SK-N-SH (cell line): ENCODE results near the gene MTA3.

ENCODE experiments used
- CHD2 ChIP-seq: fragments of 150-350 bp; IDR thresholded peaks from 2 replicates; pipeline ENCODE4 v1.6.1; 2018; ENCODE audit warnings: low read length; ENCODE audit not compliant: partially characterized antibody
- CTCF ChIP-seq: fragments of 200-600 bp; sonication (generic); IDR thresholded peaks from 2 replicates; pipeline ENCODE4 v1.6.1; 2017; ENCODE audit warnings: antibody characterized with exemption, mild to moderate bottlenecking, moderate library complexity
- EP300 ChIP-seq, 2 experiments: IDR thresholded peaks; 2 replicates each; pipeline versions ENCODE4 v1.4.0 to v1.6.1; 2012; ENCODE audit warnings: borderline replicate concordance in 1 of 2, low read depth in 1 of 2, low read length in 1 of 2
- FOXM1 ChIP-seq: IDR thresholded peaks from 2 replicates; pipeline ENCODE4 v1.4.0; 2012; ENCODE audit warnings: low read depth, mild to moderate bottlenecking
- GABPA ChIP-seq: IDR thresholded peaks from 2 replicates; pipeline ENCODE4 v1.4.0; 2012; ENCODE audit warnings: low read depth, mild to moderate bottlenecking
- GATA2 ChIP-seq: sonication (generic); formaldehyde crosslinking; IDR thresholded peaks from 2 replicates; pipeline ENCODE4 v1.5.0; 2020; ENCODE audit warnings: mild to moderate bottlenecking, missing genetic modification reagents
- MAX ChIP-seq: IDR thresholded peaks from 2 replicates; pipeline ENCODE4 v1.4.0; 2012; ENCODE audit warnings: low read depth
- MXI1 ChIP-seq: IDR thresholded peaks from 2 replicates; pipeline ENCODE4 v1.6.1; 2012; ENCODE audit warnings: mild to moderate bottlenecking, low read depth, low read length, improper control_type of control experiment
- NRF1 ChIP-seq: IDR thresholded peaks from 2 replicates; pipeline ENCODE4 v1.6.1; 2012; ENCODE audit warnings: low read depth, mild to moderate bottlenecking, low read length
- RAD21 ChIP-seq: IDR thresholded peaks from 2 replicates; pipeline ENCODE4 v1.6.1; 2012; ENCODE audit warnings: mild to moderate bottlenecking, low read length
- REST ChIP-seq: IDR thresholded peaks from 2 replicates; pipeline ENCODE4 v1.6.1; 2012; ENCODE audit warnings: mild to moderate bottlenecking, low read depth, low read length, moderate library complexity
- TAF1 ChIP-seq: IDR thresholded peaks from 2 replicates; pipeline ENCODE4 v1.6.1; 2012; ENCODE audit warnings: low read depth, mild to moderate bottlenecking, low read length, moderate library complexity, borderline replicate concordance
- TCF12 ChIP-seq: IDR thresholded peaks from 2 replicates; pipeline ENCODE4 v1.4.0; 2012

GRCh38 chr2:42663828-42664227 is 95.4 kb downstream of the MTA3 start:
- TF ChIP-seq CTCF (no peak), TAF1 (no peak), TCF12 (no peak), REST (no peak), GATA2 (CRISPR knock-in tag) (no peak), NRF1 (no peak), CHD2 (no peak), MAX (no peak), MXI1 (no peak), EP300 (IDR thresholded peaks at IDR 0.05; ENCODE audit: borderline replicate concordance in 1 of 2, low read depth in 1 of 2, low read length in 1 of 2) (no peak), RAD21 (no peak), FOXM1 (no peak), GABPA (no peak)
